ENCODE results near the gene PATL1.
"Not testable (repeated sequence)": the region's sequence is repeated elsewhere in the genome, so short reads cannot be mapped to it uniquely, and the experiment has no call there.

Gene PATL1

GRCh38 chr11:59676205-59676604, 7.4 kb upstream of the PATL1 start:
- no peak for DNase-seq (ENCODE audit: low read depth in 2 of 2)

DNA sequence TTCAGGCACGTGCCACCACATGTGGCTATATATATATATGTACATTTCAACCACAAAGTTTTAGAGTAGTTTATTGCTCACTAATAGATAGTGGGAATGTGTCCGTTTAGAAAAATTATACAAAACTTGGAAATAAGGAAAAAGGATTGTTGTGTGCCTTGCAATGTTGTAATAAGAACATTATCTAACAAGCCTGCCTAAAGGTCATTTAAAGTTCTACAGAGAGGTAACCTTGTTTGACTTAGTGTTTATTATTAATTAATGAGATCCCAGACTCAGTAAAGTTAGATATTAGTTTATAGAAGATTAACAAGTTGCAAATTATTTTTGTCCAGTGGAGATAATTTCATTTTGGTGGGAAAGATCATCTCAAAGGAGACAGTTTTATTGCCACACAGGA, 5.5 kb upstream of the PATL1 start:
- DNase-seq (ENCODE audit: low read depth in 2 of 2) = no peak

GRCh38 chr11:59673291-59673690, 4.5 kb upstream of the PATL1 start:
- no peak for DNase-seq (ENCODE audit: low read depth in 2 of 2)

- DNase-seq (ENCODE audit: low read depth in 2 of 2) = no peak
These were observed 2.6 kb upstream of the PATL1 start for GRCh38 chr11:59671471-59671870.

- DNase-seq (ENCODE audit: low read depth in 2 of 2) = no peak
These were observed 773 bp upstream of the PATL1 start for GRCh38 chr11:59669611-59670009.

DNA sequence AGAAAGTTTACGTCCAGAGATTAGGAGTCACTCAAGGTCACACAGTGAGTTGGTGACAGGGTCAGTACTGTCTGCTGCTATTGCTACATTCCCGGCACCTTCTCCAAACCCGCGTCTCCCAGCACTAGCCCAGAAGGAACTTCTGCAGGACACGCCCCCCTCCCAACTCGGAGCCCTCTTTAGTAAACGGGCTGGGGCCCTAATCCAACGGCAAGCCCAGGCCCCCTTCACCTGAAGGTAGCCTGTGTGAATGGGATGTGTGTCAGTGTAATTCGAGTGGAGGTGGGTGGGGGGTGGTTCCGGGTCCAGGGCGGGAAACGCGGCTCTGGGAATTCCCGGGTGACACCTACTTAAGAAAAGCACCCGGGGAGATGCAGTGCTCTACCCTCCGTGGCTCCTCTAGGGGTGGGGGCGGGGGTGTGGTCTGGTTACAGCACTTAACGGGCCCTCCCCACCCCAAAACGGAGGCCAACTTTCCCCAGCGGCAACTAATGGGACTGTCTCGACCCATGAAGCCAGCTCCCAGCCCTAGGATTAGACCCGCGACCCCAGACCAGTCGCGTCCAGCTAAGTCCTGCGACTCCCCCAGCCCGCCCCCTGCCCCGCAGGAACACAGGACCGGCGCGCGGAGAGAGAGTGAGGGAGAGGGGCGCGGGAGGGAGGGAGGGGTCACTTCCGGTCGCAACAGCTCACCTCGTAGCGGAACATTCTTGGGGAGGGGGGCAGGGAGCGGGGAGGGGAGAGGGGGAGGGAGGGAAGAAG, 468 bp downstream of the PATL1 start:
- DNase-seq (ENCODE audit: low read depth in 2 of 2) = peak; percentile 56 to 62

DNA sequence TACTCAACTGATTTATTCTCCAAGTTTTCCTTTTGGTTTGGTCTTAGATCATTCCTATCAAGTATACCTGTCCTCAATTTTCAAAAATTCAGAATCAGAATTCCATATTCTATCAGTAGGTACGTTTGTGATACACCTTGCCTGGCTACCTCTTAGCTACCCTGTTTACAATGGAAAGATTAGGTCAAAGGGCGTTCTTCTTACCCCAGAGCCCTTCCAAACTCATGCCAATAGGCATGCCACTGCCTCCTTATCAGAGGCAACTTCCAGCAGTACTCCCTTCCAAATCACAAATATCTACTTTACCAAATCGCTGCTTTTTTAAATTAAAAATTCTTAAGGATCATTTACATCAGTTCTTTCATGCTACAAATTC, 1.0 kb downstream of the PATL1 start:
- DNase-seq (ENCODE audit: low read depth in 2 of 2) = no peak

DNA sequence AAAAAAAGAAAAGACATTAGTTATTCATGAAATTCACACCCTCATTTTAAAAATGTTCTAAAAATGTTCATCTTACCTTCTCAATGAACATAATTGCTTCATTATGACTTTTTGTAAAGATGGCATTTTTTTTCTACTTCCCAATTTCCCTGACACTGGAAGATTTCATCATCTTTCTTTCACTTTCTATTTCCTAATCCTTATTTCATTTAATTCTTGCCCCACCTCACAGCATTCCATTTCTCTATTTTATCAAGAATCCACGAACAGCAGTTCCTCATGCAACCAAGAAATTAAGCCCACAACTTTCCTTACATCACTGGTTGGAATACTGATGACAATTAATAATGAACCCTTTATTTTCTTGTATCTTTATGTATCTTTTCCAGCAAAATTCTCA, 1.9 kb downstream of the PATL1 start:
- DNase-seq (ENCODE audit: low read depth in 2 of 2) = no peak

DNA sequence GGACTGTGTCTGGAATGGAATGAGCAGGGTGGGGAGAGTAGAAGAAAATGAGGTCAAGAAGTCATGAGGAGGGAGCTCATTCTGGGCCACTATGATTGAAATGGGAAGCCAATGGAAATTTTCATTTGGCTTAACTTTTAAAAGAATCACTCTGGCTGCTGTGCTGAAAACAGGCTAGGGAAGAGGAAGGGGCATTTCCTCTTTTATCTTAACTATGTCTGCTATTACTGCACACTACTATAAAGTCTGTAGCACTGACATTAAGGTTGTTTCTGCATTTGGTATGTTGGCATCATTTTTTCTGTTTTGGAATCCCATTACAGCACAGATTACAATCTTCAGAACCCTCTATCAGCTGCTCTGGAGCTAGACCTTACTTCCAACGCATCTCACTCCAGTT, 8.2 kb downstream of the PATL1 start:
- DNase-seq (ENCODE audit: low read depth in 2 of 2) = no peak

- no peak for DNase-seq (ENCODE audit: low read depth in 2 of 2)
These were observed 8.9 kb downstream of the PATL1 start for GRCh38 chr11:59659981-59660380.

DNA sequence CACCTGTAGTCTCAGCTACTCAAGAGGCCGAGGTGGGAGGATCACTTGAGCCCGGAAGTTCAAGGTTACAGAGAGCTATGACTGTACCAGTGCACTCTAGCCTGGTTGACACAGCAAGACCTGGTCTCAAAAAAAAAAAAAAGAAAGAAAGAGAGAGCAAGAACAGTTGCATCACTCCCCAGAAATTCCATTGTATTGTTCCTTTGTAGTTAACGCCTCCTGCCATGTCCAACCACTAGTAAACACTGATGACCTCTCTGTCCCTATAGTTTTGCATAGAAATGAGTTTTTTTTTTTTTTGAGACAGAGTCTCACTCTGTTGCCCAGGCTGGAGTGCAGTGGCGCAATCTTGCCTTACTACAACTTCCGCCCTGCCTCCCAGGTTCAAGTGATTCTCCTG, 10.8 kb downstream of the PATL1 start:
- no peak for DNase-seq (ENCODE audit: low read depth in 2 of 2)

- DNase-seq (ENCODE audit: low read depth in 2 of 2) = no peak
These were observed 13.9 kb downstream of the PATL1 start for GRCh38 chr11:59654893-59655292.

GRCh38 chr11:59647245-59647980, 21.4 kb downstream of the PATL1 start:
- no peak for DNase-seq (ENCODE audit: low read depth in 2 of 2)

GRCh38 chr11:59644528-59644927, 24.3 kb downstream of the PATL1 start:
- no peak for DNase-seq (ENCODE audit: low read depth in 2 of 2)

DNA sequence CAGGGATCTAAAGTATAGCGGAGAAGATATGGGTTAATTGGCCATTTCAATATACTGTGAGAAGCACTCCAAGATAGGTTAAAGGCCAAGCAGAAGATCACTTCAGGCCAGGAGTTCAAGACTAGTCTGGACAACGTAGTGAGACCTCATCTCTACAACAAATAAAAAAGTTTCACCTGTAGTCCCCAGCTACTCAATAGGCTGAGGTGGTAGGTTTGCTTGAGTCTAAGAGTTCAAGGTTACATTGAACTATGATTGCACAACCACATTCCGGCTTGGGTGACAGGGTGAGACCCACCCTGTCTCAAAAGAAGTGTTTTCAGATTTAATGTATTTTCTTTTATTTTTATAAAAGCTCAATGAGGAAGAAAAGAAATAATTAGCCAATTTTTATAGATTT, 25.4 kb downstream of the PATL1 start:
- no peak for DNase-seq (ENCODE audit: low read depth in 2 of 2)

- no peak for DNase-seq (ENCODE audit: low read depth in 2 of 2)
These were observed 27.7 kb downstream of the PATL1 start for GRCh38 chr11:59641156-59641555.

DNA sequence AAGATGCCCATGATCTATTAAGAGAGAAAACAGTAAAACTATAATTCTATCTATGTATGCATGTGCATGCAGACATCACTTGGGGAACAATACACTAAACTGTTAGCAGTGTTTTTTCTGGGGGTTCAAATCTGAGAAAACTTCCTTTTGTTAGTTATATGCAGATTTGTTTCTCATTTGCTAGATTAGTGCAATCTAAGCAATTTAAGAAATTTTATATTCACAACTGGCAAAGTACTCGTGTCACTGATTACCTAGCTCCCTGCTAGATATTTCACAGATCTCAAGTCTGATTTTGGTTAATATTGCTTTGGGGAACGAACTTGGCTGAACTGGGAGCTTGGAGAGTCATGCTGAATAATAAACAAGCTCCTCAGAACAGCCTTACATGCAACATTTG, 38.3 kb downstream of the PATL1 start:
- DNase-seq (ENCODE audit: low read depth in 2 of 2) = no peak

GRCh38 chr11:59629996-59630395, 38.8 kb downstream of the PATL1 start:
- DNase-seq (ENCODE audit: low read depth in 2 of 2) = no peak

- not testable (repeated sequence) for DNase-seq (ENCODE audit: low read depth in 2 of 2)
These were observed 41.9 kb downstream of the PATL1 start for GRCh38 chr11:59626969-59627368.

DNA sequence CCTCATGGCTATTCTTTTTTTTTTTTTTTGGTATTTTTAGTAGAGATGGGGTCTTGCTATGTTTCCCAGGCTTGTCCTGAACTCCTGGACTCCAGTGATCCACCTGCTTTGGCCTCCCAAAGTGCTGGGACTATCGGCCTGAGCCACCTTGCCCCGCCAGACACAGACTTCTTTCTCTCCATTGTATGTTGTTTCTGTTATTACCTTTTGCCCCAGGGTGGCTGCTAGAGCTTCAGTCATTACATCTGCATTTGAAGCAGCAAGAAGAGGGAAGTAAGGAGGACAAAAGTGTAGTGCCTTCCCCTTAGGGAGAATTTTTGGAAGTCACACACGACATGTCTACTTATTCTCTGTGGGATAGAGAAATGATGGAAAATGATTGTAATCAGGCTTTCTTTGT, 43.1 kb downstream of the PATL1 start:
- DNase-seq (ENCODE audit: low read depth in 2 of 2) = no peak

- no peak for DNase-seq (ENCODE audit: low read depth in 2 of 2)
These were observed 51.0 kb downstream of the PATL1 start for GRCh38 chr11:59617876-59618275.

DNA sequence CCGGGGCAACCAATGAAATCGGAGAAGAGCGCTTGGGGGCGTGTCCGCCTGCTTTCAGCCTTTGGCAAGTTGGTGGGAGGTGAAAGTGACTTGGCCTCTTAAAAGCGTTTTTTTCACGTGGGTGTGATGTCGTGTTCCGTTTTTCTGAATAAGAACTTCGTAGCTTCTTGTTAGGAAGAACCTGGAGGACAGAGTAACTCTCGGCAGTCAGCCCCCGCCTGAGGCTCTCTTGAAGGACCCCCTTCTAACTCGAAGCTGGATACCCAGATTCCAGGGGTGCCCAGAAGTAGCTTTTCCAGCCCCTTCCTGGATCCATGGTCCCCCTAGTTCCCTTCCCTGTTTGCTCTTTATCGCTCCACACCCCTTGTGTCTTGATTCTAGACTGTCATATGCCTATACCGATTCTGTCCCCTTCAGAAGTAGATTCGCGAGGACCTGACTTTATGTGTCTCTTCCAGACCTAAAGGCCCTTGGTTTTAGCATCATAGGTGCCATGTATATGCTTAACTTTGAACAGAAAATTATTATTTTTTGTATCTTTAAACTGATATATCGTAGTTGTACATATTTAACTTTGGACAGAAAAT, 52.3 kb downstream of the PATL1 start:
- peak in 1 of 2 donors; percentile 88 for DNase-seq (ENCODE audit: low read depth in 2 of 2)

Measured in stimulated activated CD8-positive, alpha-beta memory T cell treated with anti-CD3 and anti-CD28 coated beads, Interleukin-2, amount 100 ng/mL, for 48 hours (primary cell).